PFSK-1 (cell line): ENCODE measurements around the gene GABRR1.

Experiments
- POLR2AphosphoS5 ChIP-seq: IDR thresholded peaks from 2 replicates; pipeline ENCODE4 v1.6.1; 2012; ENCODE audit warnings: low read depth, mild to moderate bottlenecking, control low read depth, low read length, moderate library complexity
- SIN3A ChIP-seq: IDR thresholded peaks from 2 replicates; pipeline ENCODE4 v1.6.1; 2012; ENCODE audit warnings: mild to moderate bottlenecking, low read length, moderate library complexity, borderline replicate concordance; ENCODE audit not compliant: insufficient read depth
- TAF1 ChIP-seq: IDR thresholded peaks from 2 replicates; pipeline ENCODE4 v1.6.1; 2012; ENCODE audit warnings: low read length, control low read depth, borderline replicate concordance; ENCODE audit not compliant: insufficient read depth
- TF ChIP-seq, protein P1 (sequence below), 2 experiments: IDR thresholded peaks; 2 replicates each; pipeline versions ENCODE4 v1.6.1 to v1.8.0; 2011 to 2012; ENCODE audit warnings: low read depth in 2 of 2, low read length in 2 of 2, control low read depth in 1 of 2, inconsistent platforms in 1 of 2, mild to moderate bottlenecking in 1 of 2, moderate library complexity in 1 of 2; ENCODE audit not compliant: insufficient read depth in 1 of 2

DNA sequence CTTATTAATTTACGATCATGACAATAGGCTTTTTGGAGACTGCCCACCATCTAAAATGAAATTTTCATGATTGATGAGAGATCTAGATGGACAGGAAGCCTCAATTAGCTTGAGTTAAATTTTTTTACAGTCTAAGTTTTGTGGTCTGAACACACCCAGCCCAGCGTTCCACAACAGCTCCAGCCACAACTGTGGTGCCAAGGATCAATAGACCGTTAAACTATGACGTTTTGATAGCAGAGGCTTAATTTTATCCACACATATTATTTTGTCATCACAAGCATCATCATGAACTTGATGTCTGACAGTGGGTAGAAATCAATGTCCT, 5.5 kb upstream of the GABRR1 start:
- TF ChIP-seq, protein P1, sequence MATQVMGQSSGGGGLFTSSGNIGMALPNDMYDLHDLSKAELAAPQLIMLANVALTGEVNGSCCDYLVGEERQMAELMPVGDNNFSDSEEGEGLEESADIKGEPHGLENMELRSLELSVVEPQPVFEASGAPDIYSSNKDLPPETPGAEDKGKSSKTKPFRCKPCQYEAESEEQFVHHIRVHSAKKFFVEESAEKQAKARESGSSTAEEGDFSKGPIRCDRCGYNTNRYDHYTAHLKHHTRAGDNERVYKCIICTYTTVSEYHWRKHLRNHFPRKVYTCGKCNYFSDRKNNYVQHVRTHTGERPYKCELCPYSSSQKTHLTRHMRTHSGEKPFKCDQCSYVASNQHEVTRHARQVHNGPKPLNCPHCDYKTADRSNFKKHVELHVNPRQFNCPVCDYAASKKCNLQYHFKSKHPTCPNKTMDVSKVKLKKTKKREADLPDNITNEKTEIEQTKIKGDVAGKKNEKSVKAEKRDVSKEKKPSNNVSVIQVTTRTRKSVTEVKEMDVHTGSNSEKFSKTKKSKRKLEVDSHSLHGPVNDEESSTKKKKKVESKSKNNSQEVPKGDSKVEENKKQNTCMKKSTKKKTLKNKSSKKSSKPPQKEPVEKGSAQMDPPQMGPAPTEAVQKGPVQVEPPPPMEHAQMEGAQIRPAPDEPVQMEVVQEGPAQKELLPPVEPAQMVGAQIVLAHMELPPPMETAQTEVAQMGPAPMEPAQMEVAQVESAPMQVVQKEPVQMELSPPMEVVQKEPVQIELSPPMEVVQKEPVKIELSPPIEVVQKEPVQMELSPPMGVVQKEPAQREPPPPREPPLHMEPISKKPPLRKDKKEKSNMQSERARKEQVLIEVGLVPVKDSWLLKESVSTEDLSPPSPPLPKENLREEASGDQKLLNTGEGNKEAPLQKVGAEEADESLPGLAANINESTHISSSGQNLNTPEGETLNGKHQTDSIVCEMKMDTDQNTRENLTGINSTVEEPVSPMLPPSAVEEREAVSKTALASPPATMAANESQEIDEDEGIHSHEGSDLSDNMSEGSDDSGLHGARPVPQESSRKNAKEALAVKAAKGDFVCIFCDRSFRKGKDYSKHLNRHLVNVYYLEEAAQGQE (IDR thresholded peaks at IDR 0.05; ENCODE audit: insufficient read depth in 1 of 2, low read depth in 2 of 2, low read length in 2 of 2), result no peak
- TF ChIP-seq SIN3A (no peak), POLR2AphosphoS5 (no peak), TAF1 (no peak)
